ENCODE results near the gene RILPL2.

DNA sequence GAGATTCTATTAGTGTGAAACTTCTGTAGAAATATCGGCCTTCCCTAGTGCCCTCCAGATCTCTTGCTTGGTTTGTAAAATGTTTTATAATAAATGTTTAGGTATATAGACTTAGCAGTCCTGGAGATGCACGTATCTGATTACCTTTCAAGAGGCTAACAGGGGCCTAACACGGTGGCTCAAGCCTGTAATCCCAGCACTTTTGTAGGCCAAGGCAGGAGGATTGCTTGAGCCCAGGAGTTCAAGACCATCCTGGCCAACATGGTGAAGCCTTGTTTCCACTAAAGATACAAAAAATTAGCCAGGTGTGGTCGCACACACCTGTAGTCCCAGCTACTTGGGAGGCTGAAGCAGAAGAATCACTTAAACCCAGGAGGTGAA, 9.8 kb upstream of the RILPL2 start:
- TF ChIP-seq EZH2 (IDR thresholded peaks at IDR 0.05; ENCODE audit: insufficient read depth, poor library complexity, severe bottlenecking) (no peak), EZH2phosphoT487 (IDR thresholded peaks at IDR 0.05; ENCODE audit: insufficient read depth, low read depth) (no peak)

All from GM23248 (cell line).